Ovary (tissue), 9 donors: Measurements from ENCODE around the gene SCUBE3. TPM values are rescaled to one million over a fixed set of nuclear protein-coding genes. Genes with fewer than 3 reads are reported as not detected.

Experiments
- DNase-seq, 5 donors: peaks; one replicate each; pipeline ENCODE4 v3.0.0-alpha.2; 2019 to 2020
- H3K27ac ChIP-seq, 2 donors: fragments of 200-600 bp; one replicate each; pipeline versions ENCODE4 v1.5.1 to v1.8.0; 2019 to 2022
- H3K27me3 ChIP-seq: fragments of 200-600 bp; one replicate; pipeline ENCODE4 v1.8.0; 2022
- H3K36me3 ChIP-seq: fragments of 200-600 bp; sonication (generic); one replicate; pipeline ENCODE4 v1.5.1; 2019
- H3K4me1 ChIP-seq: one replicate; pipeline ENCODE4 v1.8.1; 2013; ENCODE audit warnings: mild to moderate bottlenecking, moderate library complexity; ENCODE audit not compliant: insufficient read depth
- H3K4me3 ChIP-seq: fragments of 200-600 bp; sonication (generic); one replicate; pipeline ENCODE4 v1.5.1; 2017
- H3K9me3 ChIP-seq, 2 donors: fragments of 200-600 bp in 1 of 2; sonication (generic) in 1 of 2; one replicate each; pipeline versions ENCODE4 v1.5.1 to v1.8.1; 2013 to 2019; ENCODE audit warnings: mild to moderate bottlenecking in 1 of 2, moderate library complexity in 1 of 2
- EP300 ChIP-seq: sonication (generic); formaldehyde crosslinking; IDR thresholded peaks from one replicate; pipeline ENCODE4 v1.6.1; 2017; ENCODE audit warnings: antibody characterized with exemption
- POLR2A ChIP-seq: fragments of 450-650 bp; IDR thresholded peaks from one replicate; pipeline ENCODE4 v1.6.1; 2017; ENCODE audit warnings: antibody characterized with exemption, mild to moderate bottlenecking, moderate library complexity
- WGBS, 3 donors: extraction: QIAGEN DNeasy Blood & Tissue Kit in 1 of 3; methylation state at CpG; one replicate each; pipeline versions ENCODE4 v1.1.5 to v1.1.7; 2013 to 2017; 5-methylcytosine and 5-hydroxymethylcytosine counted together
- intact Hi-C, 4 donors: fragments of 100-400 bp; cut with DNase I; formaldehyde crosslinking; loops; one replicate each; pipeline versions ENCODE4 v1.11.0 to v1.15.1; 2022 to 2023
- polyA plus RNA-seq, 2 donors: library from polyadenylated mRNA; stranded (reverse); fragments of 200-250 nt in 1 of 2; fragments of 350-450 nt in 1 of 2; fragmentation: Illumina TruSeq in 1 of 2; extraction: RNeasy Lipid Tissue Mini Kit (QIAGEN cat#74804) in 1 of 2; gene quantifications; one replicate each; pipeline ENCODE4 v1.2.3, GENCODE V29; 2013 to 2014
- total RNA-seq, 7 donors: library from RNA; depleted of rRNA in 2 of 7; stranded (reverse); fragments of >200 nt in 2 of 7; fragmentation: NEBNext Ultra II Directional in 3 of 7; extraction: Animal tissue kit (Norgen Biotek cat#: 25700) in 3 of 7; gene quantifications; one replicate each; pipeline versions ENCODE4 v1.1.0 to v1.2.4, GENCODE V29; 2016 to 2023
- TF ChIP-seq, protein P1 (sequence below), 3 donors: fragments of 450-650 bp in 2 of 3; fragments of 200-600 bp in 1 of 3; IDR thresholded peaks; one replicate each; pipeline versions ENCODE4 v1.5.1 to v1.8.0; 2016 to 2022; ENCODE audit warnings: antibody characterized with exemption in 3 of 3, mild to moderate bottlenecking in 1 of 3
- donor health status: DM: no; HTN: no; CAD: no; lungs with moderate emphysema.
- donor health status: DM: no; HTN: no; CAD: no.
- donor health status: Bipolar disorder and iron deficiency.
- donor health status: DM: yes; HTN: yes; CAD: no.
- donor health status: DM: no; HTN: no; CAD: no.
- donor health status: DM: yes; HTN: yes; CAD: no.

The SCUBE3 gene
- total and polyA plus RNA-seq, 9 donors: 0.08 to 3.1 (median 0.18) TPM; not detected in 1

DNA sequence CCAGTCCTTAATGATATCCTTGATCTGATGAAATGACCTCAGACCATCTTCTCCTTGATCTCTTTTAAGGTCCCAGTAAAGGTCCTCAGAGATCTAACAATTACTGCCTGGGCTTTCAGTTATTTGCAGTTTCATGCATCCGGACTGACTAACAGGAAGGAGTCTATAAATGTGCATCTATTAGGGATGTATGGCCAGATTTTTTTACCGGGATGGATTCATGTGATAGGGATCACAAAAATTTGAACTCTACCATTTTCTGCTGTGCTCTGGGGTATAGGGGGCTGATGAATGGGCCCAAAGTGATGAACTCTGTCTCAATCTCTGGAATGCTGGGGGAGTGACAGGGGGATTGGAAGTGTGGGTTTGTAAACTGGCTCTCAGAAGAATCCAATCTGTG lies 36.2 kb upstream of the SCUBE3 start:
- Histone ChIP-seq H3K4me3 (no peak overlapping the region), H3K27ac (no peak overlapping the region), H3K27me3 (no peaks in the 10 kb centered on the region), H3K36me3 (no peaks in the 10 kb centered on the region), H3K4me1 (peaks cover 3% of the 10 kb centered on the region), H3K9me3 (no peaks in the 10 kb centered on the region)
- intact Hi-C loops: no loop called here
- TF ChIP-seq EP300: no peak
- TF ChIP-seq, protein P1, sequence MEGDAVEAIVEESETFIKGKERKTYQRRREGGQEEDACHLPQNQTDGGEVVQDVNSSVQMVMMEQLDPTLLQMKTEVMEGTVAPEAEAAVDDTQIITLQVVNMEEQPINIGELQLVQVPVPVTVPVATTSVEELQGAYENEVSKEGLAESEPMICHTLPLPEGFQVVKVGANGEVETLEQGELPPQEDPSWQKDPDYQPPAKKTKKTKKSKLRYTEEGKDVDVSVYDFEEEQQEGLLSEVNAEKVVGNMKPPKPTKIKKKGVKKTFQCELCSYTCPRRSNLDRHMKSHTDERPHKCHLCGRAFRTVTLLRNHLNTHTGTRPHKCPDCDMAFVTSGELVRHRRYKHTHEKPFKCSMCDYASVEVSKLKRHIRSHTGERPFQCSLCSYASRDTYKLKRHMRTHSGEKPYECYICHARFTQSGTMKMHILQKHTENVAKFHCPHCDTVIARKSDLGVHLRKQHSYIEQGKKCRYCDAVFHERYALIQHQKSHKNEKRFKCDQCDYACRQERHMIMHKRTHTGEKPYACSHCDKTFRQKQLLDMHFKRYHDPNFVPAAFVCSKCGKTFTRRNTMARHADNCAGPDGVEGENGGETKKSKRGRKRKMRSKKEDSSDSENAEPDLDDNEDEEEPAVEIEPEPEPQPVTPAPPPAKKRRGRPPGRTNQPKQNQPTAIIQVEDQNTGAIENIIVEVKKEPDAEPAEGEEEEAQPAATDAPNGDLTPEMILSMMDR (IDR thresholded peaks at IDR 0.05): no peak
- no peak for TF ChIP-seq POLR2A
- 47 to 58% (median 56%) methylated on average over 2 of the region's 2 CpGs for WGBS, 3 donors
- DNase-seq: no peak

DNA sequence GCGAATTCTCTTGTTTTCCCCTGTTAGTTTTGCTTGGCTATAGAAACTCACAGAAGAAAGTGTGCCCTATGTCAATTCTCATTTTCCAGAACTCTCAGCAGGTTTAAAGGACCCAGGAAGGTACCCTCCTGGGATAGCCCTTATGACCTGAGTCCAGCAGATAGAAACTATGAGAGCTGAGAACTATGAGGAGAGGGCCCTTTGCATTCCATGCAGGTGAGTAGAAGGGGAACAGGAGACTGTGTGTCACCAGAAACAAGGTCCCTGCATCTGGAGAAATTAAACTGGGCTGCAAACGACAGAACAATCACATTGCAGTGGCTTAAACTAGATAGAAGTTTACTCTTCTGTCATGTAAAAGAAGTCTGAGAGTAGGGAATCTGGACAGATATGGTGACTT lies 35.7 kb upstream of the SCUBE3 start:
- intact Hi-C loops: no loop called here
- H3K9me3 ChIP-seq: no peaks in the 10 kb centered on the region
- H3K27ac ChIP-seq: no peak overlapping the region
- H3K4me1 ChIP-seq: peaks cover 3% of the 10 kb centered on the region
- DNase-seq: no peak
- no peaks in the 10 kb centered on the region for H3K36me3 ChIP-seq
- 65 to 75% (median 66%) methylated on average over 2 of the region's 2 CpGs for WGBS, 3 donors
- H3K4me3 ChIP-seq: no peak overlapping the region
- H3K27me3 ChIP-seq: no peaks in the 10 kb centered on the region
- TF ChIP-seq, protein P1 (IDR thresholded peaks at IDR 0.05): no peak
- no peak for TF ChIP-seq EP300
- TF ChIP-seq POLR2A: no peak

DNA sequence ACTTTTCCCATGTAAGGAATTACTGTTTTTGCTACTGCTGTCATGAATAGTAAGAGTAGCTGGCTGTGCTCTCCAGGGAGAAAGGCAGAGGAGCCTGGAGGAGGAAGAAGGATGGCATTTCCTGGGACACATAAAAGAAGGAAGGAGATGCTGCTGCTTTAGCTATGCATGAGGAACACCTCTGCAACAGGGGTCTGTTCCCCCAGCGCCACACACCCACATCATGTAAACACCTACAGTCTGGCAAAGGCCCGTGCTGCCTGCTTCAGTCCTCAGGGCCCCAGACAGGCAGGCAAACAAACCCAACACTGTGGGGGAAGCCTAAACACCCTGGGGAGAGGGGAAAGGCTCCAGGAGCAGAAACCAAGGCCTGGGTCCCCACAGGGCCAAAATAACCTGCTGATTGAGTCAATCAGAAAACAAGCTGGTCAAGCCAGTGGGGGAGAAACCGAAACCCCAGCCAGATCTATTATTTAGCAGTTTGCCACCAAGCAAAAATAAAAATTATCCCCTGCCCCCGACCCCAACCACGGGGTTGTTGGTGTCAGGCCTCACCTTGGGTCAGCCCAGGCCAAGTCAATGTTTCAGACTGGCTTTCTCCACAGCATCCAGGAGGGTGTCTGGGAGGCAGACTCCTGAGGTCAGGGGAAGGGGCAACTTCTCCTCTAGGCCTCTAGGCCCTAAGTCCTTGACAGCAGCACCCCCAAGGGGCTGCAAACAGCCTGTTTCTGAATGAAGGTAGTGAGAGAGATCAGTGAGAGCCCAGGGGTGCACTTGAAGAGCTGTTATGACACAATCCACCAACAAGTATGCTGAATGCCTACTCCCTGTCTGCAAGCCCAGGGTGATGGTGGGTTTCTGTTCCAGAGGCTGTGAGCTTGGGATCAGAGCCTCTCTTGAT lies 34.6 kb upstream of the SCUBE3 start:
- intact Hi-C loops: no loop called here
- no peak overlapping the region for H3K4me3 ChIP-seq
- no peaks in the 10 kb centered on the region for H3K27me3 ChIP-seq
- H3K9me3 ChIP-seq: no peaks in the 10 kb centered on the region
- no peak for TF ChIP-seq EP300
- TF ChIP-seq, protein P1 (IDR thresholded peaks at IDR 0.05): no peak
- TF ChIP-seq POLR2A: no peak
- no peak overlapping the region for H3K27ac ChIP-seq
- no peaks in the 10 kb centered on the region for H3K36me3 ChIP-seq
- H3K4me1 ChIP-seq: peaks cover 3% of the 10 kb centered on the region
- WGBS, 3 donors: 71 to 86% (median 82%) methylated on average over 5 of the region's 5 CpGs
- no peak for DNase-seq

DNA sequence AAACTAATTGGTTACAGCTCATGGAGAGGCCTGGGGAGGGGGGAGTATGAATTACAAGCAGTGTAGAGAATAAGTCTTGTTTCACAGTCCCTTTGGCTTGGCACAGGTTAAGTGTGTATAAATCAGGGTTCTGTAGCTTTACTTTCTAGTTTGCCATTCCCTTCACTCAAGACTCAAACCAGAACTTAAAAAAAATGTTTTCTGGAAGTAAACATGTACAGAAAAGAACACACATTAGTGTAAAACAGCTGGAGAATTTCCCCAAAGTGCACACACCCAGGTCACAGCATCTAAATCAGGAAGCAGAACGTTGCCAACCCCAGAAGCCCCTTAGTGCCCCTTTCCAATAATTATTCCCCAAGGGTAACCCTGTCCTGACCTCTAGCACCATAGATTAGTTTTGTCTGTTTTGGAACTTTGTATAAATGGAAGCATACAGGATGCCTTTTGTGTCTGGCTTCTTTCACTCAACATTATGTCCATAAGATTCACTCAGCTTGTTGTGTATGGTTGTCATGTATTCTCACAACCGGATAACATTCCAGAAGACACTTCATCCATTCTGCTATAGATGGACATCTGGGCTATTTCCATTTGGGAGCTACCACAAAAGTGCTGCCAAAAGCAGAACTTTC lies 33.7 kb upstream of the SCUBE3 start:
- no peaks in the 10 kb centered on the region for H3K36me3 ChIP-seq
- DNase-seq: no peak
- H3K27ac ChIP-seq: no peak overlapping the region
- 57 to 60% (median 58%) methylated on average over 2 of the region's 2 CpGs for WGBS, 3 donors
- H3K4me1 ChIP-seq: peaks cover 3% of the 10 kb centered on the region
- no peaks in the 10 kb centered on the region for H3K9me3 ChIP-seq
- TF ChIP-seq, protein P1 (IDR thresholded peaks at IDR 0.05): no peak
- TF ChIP-seq EP300 (no peak), POLR2A (no peak)
- H3K27me3 ChIP-seq: no peaks in the 10 kb centered on the region
- intact Hi-C loops: no loop called here
- H3K4me3 ChIP-seq: no peak overlapping the region
